Astrocyte (in vitro differentiated cells and primary cell): ENCODE data around the gene NUP210. TPM values are rescaled to one million over a fixed set of nuclear protein-coding genes. Genes with fewer than 3 reads are reported as not detected.

Experiments used
- DNase-seq: peaks from one replicate; pipeline ENCODE4 v3.0.0-alpha.2; 2010; ENCODE audit warnings: low read depth
- FAIRE-seq: peaks from 2 replicates; lab custom pipeline; 2011; peaks lifted over from hg19 to GRCh38; lab: Jason Lieb, UNC
- H2AFZ ChIP-seq: 2 replicates; pipeline ENCODE4 v1.6.0; 2012; ENCODE audit warnings: low read depth, low read length, inconsistent platforms
- H3K27ac ChIP-seq: 2 replicates; pipeline ENCODE4 v1.5.1; 2011; ENCODE audit warnings: low read depth, low read length, inconsistent platforms
- H3K27me3 ChIP-seq: 2 replicates; pipeline ENCODE4 v1.6.0; 2011; ENCODE audit warnings: low read length, inconsistent platforms; ENCODE audit not compliant: insufficient read depth
- H3K36me3 ChIP-seq: 2 replicates; pipeline ENCODE4 v1.5.1; 2011; ENCODE audit warnings: low read length, inconsistent platforms; ENCODE audit not compliant: insufficient read depth
- H3K4me1 ChIP-seq: 2 replicates; pipeline ENCODE4 v1.5.1; 2011; ENCODE audit warnings: low read length, inconsistent platforms; ENCODE audit not compliant: insufficient read depth
- H3K4me2 ChIP-seq: 2 replicates; pipeline ENCODE4 v1.6.0; 2012; ENCODE audit warnings: low read length, inconsistent platforms
- H3K4me3 ChIP-seq: 2 replicates; pipeline ENCODE4 v1.5.1; 2011; ENCODE audit warnings: low read depth, mild to moderate bottlenecking, low read length, inconsistent platforms; ENCODE audit not compliant: insufficient read depth
- H3K79me2 ChIP-seq: 2 replicates; pipeline ENCODE4 v1.6.0; 2012; ENCODE audit warnings: mild to moderate bottlenecking, low read length, inconsistent platforms; ENCODE audit not compliant: insufficient read depth
- H3K9ac ChIP-seq: 2 replicates; pipeline ENCODE4 v1.6.0; 2012; ENCODE audit warnings: mild to moderate bottlenecking, low read length, inconsistent platforms
- H3K9me3 ChIP-seq: 2 replicates; pipeline ENCODE4 v1.5.1; 2012; ENCODE audit warnings: low read depth, mild to moderate bottlenecking, low read length, inconsistent platforms; ENCODE audit not compliant: insufficient read depth
- H4K20me1 ChIP-seq: 2 replicates; pipeline ENCODE4 v1.6.0; 2012; ENCODE audit warnings: low read length, inconsistent platforms; ENCODE audit not compliant: insufficient read depth
- H3K27ac Mint-ChIP-seq: one replicate; pipeline ENCODE4 v1.8.0; 2021; ENCODE audit warnings: mild to moderate bottlenecking, mixed read lengths; ENCODE audit not compliant: unreplicated experiment
- H3K27me3 Mint-ChIP-seq: one replicate; pipeline ENCODE4 v1.8.0; 2021; ENCODE audit warnings: low read depth, mixed read lengths; ENCODE audit not compliant: unreplicated experiment
- H3K36me3 Mint-ChIP-seq: one replicate; pipeline ENCODE4 v1.8.0; 2021; ENCODE audit warnings: low read depth, mixed read lengths; ENCODE audit not compliant: unreplicated experiment
- H3K4me1 Mint-ChIP-seq: one replicate; pipeline ENCODE4 v1.8.0; 2021; ENCODE audit warnings: low read depth, mixed read lengths; ENCODE audit not compliant: unreplicated experiment
- H3K4me3 Mint-ChIP-seq: one replicate; pipeline ENCODE4 v1.8.0; 2021; ENCODE audit warnings: mild to moderate bottlenecking, moderate library complexity, mixed read lengths; ENCODE audit not compliant: unreplicated experiment
- H3K9me3 Mint-ChIP-seq: one replicate; pipeline ENCODE4 v1.8.0; 2021; ENCODE audit warnings: mild to moderate bottlenecking, mixed read lengths; ENCODE audit not compliant: unreplicated experiment
- EZH2 ChIP-seq: IDR thresholded peaks from 2 replicates; pipeline ENCODE4 v1.6.1; 2012; ENCODE audit warnings: mild to moderate bottlenecking, low read length, inconsistent platforms; ENCODE audit not compliant: insufficient read depth
- total RNA-seq: library from RNA; stranded (reverse); gene quantifications from 2 replicates; pipeline ENCODE4 v1.2.1, GENCODE V29; 2021
- TF ChIP-seq, protein P1 (sequence below): IDR thresholded peaks from 2 replicates; pipeline ENCODE4 v1.5.1; 2011; ENCODE audit warnings: low read depth, mild to moderate bottlenecking, inconsistent platforms, low read length, moderate library complexity; ENCODE audit not compliant: insufficient read depth

The NUP210 gene
- total RNA-seq, 1 donor from 2014 or later = 1.2 TPM

DNA sequence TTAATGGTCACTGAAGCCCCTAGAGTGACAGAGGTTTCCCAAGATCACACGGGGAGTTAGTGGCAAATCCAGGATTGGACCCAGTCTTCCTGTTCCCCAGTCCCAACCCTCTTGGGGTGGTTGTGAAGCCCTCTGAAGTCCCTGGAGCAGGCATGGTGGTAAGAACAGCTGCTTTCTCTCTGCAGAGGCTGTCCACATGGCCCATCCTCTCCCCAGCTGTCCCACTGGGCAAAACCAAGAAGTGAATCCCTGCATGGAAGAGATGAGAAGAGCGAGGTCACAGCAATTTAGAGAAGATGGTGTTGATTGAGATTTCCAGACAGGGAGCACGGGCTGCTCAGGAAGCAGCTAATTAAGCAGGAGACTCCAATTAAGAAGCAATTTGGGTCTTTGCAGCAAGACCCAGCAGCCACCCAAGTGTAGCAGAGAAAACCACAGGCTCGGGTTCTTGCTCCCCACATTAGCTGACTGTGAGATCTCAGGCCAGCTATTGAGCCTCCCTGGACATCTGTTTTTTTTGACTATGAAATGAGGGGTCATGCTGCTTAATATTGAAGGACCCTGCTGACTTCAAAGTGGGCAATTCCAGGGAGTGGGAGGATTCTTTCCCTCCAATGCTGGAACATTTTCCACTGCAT lies 45.2 kb upstream of the NUP210 start:
- no peak overlapping the region for H3K4me2 ChIP-seq
- no peaks in the 10 kb centered on the region for H3K4me1 ChIP-seq
- no peaks in the 10 kb centered on the region for H4K20me1 ChIP-seq
- no peak overlapping the region for H3K9ac ChIP-seq
- H3K27ac ChIP-seq = no peak overlapping the region
- no peaks in the 10 kb centered on the region for H3K79me2 ChIP-seq
- H3K27ac Mint-ChIP-seq = no peak overlapping the region
- no peak overlapping the region for H2AFZ ChIP-seq
- peaks cover 3% of the 10 kb centered on the region for H3K9me3 Mint-ChIP-seq
- H3K4me1 Mint-ChIP-seq = no peaks in the 10 kb centered on the region
- H3K9me3 ChIP-seq = no peaks in the 10 kb centered on the region
- peaks cover 12% of the 10 kb centered on the region for H3K27me3 ChIP-seq
- no peak overlapping the region for H3K4me3 Mint-ChIP-seq
- no peaks in the 10 kb centered on the region for H3K36me3 ChIP-seq
- peaks cover 38% of the 10 kb centered on the region for H3K27me3 Mint-ChIP-seq
- FAIRE-seq = no peak
- H3K4me3 ChIP-seq = no peak overlapping the region
- TF ChIP-seq, protein P1, sequence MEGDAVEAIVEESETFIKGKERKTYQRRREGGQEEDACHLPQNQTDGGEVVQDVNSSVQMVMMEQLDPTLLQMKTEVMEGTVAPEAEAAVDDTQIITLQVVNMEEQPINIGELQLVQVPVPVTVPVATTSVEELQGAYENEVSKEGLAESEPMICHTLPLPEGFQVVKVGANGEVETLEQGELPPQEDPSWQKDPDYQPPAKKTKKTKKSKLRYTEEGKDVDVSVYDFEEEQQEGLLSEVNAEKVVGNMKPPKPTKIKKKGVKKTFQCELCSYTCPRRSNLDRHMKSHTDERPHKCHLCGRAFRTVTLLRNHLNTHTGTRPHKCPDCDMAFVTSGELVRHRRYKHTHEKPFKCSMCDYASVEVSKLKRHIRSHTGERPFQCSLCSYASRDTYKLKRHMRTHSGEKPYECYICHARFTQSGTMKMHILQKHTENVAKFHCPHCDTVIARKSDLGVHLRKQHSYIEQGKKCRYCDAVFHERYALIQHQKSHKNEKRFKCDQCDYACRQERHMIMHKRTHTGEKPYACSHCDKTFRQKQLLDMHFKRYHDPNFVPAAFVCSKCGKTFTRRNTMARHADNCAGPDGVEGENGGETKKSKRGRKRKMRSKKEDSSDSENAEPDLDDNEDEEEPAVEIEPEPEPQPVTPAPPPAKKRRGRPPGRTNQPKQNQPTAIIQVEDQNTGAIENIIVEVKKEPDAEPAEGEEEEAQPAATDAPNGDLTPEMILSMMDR = no peak
- no peak for TF ChIP-seq EZH2
- H3K36me3 Mint-ChIP-seq = no peaks in the 10 kb centered on the region
- DNase-seq = no peak

DNA sequence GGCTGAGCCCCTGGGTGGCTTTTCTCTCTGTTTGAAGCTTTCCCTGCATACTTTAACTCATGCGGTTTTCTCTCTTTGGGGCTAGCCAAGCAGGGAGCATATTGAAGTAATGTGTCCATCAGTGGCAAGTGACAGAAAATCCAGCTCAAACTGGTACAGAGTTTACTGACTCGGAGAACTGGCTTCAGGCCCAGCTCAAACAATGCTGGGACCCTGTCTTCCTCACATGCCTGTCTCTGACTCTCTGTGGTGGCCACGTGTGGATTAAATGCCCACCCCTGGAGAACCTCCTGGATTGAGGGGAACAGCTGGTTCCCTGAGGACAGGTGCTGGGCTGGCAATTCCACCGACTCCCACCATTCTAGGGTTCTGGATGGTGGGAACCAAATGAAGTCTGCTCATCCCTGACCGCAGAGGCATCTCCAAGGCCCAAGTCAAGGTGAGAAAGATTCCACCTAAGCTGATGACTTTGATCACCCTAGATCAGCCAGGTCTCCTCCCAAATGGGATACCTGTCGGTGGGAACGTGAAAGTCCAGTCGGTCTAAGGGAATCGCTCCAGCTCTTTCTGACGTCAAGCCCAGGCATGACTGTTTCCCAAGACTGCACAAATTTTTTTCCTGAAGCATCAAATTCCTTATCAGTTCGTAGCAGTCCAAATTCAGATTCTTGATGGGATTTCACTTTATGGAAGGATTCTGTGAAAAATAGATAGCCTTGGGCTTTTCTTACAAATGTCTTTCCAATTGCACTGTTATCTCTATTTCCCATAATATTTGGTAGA lies 43.7 kb upstream of the NUP210 start:
- Histone ChIP-seq H3K27ac (no peak overlapping the region), H3K79me2 (no peaks in the 10 kb centered on the region), H3K4me2 (no peak overlapping the region), H2AFZ (no peak overlapping the region), H3K36me3 (no peaks in the 10 kb centered on the region), H4K20me1 (no peaks in the 10 kb centered on the region), H3K27me3 (peaks cover 12% of the 10 kb centered on the region), H3K9me3 (no peaks in the 10 kb centered on the region), H3K4me1 (no peaks in the 10 kb centered on the region), H3K9ac (no peak overlapping the region), H3K4me3 (no peak overlapping the region)
- Mint-ChIP-seq H3K27me3 (peaks cover 52% of the 10 kb centered on the region), H3K4me3 (no peak overlapping the region), H3K4me1 (no peaks in the 10 kb centered on the region), H3K27ac (no peak overlapping the region), H3K9me3 (peaks cover 3% of the 10 kb centered on the region), H3K36me3 (no peaks in the 10 kb centered on the region)
- TF ChIP-seq EZH2 = no peak
- TF ChIP-seq, protein P1 = no peak
- no peak for FAIRE-seq
- no peak for DNase-seq

DNA sequence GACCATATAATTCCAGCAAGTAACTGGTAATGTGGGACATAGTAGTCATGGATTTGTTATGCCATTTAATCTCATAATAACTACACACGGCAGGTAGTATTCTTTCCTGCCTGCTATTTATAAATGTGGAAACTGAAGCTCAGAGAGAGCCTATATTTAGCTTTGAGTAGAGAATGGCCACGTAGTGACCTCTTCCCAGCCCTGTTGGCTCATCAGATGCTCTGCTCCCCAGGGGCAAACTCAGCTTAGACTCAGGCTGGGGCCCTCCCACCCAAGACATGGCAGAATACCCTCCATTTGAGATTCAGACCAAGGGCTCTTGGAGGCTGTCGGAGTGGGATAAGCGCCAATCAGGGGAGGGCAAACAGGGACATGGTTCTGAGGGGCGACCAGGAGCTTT lies 42.7 kb upstream of the NUP210 start:
- Histone ChIP-seq H3K36me3 (no peaks in the 10 kb centered on the region), H2AFZ (no peak overlapping the region), H3K9me3 (no peaks in the 10 kb centered on the region), H4K20me1 (no peaks in the 10 kb centered on the region), H3K27me3 (peaks cover 12% of the 10 kb centered on the region), H3K4me2 (no peak overlapping the region), H3K4me3 (no peak overlapping the region), H3K27ac (no peak overlapping the region), H3K9ac (no peak overlapping the region), H3K79me2 (no peaks in the 10 kb centered on the region), H3K4me1 (no peaks in the 10 kb centered on the region)
- TF ChIP-seq, protein P1 = no peak
- no peak for FAIRE-seq
- Mint-ChIP-seq H3K4me1 (no peaks in the 10 kb centered on the region), H3K27me3 (peaks cover 52% of the 10 kb centered on the region), H3K36me3 (no peaks in the 10 kb centered on the region), H3K27ac (no peak overlapping the region), H3K4me3 (no peak overlapping the region), H3K9me3 (peaks cover 3% of the 10 kb centered on the region)
- no peak for DNase-seq
